HG02981 (cell line): Measurements from ENCODE around the gene LGALS9.
A peak's percentile ranks its signal among the peaks of the same experiment; 100 is the strongest.
"Not testable (repeated sequence)": the region's sequence is repeated elsewhere in the genome, so short reads cannot be mapped to it uniquely, and the experiment has no call there.

Experiments
- ATAC-seq: cut with Tn5 transposase; IDR thresholded peaks from one replicate; pipeline ENCODE4 v1.9.1; 2021; ENCODE audit warnings: mild to moderate bottlenecking, moderate library complexity; ENCODE audit not compliant: unreplicated experiment

Gene LGALS9

DNA sequence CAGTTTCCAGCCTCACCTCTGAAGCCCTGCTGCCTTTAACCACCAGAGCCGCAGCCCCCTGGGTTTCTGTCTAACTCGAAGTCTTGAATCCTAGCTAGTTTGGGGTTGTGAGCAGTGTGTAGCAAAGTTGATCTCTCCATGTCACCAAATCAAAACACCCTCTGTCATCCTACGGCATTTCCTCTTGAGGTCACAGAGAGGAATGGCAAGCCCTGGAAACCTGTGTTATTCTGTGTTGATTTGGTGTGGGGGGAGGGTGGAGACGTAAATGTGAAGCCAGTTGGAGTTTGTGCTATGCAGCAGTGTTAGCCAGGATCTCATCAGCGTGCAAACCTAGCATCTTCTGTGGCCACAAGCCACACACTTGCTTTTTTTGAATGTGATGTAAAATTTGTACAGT lies 5.1 kb upstream of the LGALS9 start:
- ATAC-seq, result no peak

DNA sequence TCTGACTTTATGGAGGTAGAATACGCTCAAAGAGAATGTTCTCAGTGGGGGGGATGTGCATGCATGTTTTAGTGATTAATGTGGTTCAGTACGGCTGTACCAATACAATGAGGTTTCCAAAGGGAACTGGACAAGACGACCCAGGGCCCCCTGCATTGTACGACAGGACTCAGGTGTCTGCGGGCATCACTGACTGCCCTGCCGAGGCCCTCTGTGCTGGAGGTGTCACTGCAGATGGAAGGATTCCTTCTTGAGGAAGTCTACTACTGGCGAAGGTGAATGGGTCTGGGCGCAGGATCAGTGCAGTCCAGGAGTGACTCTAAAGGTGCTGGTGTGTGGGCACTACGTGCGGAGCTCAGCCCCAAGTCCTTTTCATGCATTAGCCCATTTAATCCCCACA lies 3.5 kb upstream of the LGALS9 start:
- no peak for ATAC-seq

DNA sequence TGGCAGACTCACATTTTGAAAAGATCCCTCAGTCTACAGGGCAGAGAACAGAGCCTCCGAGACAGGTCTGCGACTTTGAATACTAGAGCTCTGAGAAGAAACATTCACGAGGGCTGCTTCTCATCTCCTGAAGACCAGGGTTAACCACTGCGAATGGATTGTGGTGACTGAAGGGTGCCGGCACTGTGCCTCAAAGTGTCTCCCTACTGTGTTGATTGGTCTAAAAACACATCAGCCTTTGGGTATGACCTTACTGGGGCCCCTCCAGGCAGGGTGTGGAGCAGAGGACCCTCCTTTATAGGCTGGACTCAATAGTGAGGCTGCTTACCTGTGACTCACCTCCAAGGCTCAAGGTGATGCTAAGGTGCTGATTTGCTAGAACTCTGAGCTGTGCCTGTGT lies 2.6 kb upstream of the LGALS9 start:
- ATAC-seq, result no peak

DNA sequence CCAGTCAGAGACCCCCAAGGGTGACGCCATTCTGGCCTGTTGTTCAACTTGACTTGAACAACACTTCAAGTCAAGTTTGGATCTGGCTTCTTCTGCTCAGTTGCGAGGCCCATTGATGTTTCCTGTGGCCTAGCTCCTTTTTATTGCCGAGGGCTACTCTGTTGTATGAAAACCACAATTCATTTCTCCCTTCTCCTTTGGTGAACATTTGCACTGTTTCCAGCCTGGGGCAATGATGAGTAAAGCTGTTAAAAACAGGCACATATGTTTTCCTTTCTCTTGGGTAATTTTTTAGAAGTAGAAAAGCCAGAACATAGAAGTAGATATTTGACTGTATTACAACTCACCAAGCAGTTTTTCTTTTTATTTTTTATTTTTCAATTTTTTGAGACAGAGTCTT lies 1.7 kb upstream of the LGALS9 start:
- not testable (repeated sequence) for ATAC-seq

DNA sequence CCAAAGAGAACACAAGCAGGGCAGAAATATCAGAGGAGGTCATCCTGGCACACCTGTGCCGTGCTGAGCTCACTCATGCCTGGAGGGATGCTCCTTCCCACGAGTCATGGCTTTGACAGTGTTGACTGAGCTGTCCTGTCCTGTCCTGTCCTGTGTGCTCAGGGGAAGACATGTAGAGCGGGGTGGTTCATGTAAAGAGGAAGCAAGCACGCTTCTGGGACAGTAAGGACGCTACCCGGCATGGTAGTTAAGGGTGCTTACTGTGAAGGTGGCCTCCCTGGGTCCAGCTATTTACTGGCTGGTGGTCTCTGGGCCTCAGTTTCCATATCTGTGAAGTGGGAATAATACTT lies 398 bp downstream of the LGALS9 start:
- ATAC-seq, result peak; percentile 30

DNA sequence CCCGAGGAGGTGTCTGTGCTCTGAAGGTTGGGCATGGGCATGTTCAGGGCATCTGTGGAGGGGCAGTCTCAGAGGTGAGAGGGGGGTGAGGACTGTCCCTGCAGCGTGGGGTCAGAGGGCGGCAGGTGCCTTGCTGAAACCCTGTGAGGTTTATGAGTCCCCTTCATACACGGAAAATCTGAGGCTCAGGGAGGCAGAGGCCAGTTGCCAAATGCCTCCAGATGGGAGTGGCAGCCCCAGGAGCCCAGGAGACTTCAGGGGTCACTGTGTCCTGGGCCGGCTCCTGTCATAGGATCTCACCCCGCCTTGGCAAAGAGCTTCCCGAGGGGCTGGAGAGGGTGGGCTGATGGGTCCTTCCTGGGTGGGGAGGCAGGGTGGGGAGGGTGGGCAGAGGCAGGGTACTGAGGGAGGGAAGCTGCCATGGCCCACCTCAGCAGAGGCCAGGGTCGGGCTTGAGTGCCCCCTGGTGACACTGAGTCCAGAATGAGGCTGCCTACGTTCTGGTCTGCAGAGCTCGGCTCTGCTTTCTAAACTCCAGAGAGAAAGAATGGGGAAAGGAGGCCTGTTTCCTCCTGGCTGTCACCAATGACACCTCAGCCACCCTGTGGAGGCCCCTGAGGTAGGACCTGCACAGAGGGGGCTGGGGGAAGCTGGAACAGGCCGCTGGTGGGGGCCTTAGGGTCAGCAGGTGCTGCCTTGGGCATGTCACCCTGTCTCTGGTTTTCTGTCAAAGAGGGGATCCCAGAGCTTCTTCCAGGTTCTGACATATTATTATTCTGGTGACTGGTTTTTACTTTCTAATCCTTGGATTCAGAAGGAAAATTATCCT lies 1.1 kb downstream of the LGALS9 start:
- ATAC-seq, result peak; percentile 1

DNA sequence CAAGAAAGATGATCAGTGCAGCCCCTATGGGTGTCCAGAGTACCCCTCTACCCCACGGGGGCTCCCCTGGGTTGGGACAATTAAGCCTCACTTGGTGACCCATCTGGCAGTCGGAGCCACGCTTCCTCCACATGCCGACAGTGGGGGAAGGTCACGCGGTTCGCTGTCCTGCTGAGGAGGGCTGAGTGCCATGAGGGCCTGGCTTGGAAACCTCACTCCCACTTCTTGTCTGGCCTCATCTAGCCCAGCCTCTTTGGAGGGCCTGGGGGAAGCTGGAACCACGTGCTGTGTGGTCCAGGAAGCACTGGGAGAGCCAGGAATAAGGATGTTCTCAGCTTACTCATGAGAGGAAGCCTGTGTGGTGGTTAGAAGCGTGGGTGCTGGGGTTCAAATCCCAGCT lies 1.8 kb downstream of the LGALS9 start:
- not testable (repeated sequence) for ATAC-seq

DNA sequence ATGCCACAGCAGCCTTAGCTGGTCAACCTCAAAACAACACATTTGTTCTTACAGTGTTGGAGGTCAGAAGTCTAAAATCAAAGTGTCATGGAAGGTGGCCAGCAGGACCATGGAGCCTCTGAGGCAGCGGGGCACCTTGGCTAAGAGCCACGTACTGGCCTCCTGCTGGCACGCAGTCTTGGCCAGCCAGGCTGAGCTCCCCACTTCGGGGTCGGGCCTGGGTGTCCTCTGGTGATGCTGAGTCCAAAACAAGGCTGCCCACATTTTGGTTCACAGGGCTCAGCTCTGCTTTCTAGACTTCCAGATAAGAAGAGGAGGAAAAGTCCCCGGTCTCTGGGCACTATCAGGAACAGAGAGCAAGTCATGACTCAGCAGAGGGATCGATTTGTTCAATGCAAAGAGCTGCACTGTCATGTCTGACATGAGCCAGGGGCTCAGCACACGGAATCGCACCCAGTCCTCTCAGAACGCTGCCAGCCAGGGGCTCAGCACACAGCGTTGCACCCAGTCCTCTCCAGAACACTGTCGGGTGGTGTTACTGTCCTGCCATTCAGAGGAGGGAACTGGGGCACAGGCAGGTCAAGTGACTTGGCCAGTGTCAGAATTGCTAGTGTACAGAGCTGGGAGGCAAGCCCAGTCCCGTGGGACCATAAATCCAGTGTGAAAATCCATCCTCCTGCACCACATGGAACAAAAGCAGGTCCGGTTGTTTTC lies 2.5 kb downstream of the LGALS9 start:
- no peak for ATAC-seq

DNA sequence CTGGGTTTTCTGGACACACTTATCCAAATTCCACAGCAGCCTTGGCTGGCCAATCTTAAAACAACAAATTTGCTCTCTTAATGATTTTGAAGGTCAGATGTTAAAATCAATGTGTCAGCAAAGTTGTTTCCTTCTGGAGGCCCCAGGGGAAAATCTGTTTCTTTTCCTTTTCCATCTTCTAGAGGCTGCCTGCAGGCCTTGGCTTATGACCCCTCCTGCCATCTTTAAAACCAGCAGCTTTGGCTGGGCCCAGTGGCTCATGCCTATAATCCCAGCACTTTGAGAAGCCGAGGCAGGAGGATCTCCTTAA lies 3.0 kb downstream of the LGALS9 start:
- ATAC-seq, result no peak

DNA sequence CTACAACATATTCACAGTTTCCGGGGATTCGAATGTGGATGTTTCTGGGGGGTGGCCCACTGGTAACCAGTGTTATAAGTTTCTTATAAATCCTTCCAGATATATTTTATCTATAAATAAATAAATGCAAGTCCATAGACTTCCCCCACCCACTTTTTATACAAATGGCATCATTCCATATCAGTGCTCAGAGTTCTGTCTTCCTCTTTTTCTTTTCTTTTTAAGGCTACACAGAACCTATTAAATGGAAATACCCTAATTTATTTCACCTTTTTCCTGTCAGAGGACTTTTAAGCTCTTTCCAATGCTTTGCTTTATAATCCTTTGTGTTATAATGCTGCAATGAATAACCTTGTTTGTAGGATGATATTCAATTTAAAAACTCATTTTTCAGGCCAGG lies 3.8 kb downstream of the LGALS9 start:
- ATAC-seq, result no peak

DNA sequence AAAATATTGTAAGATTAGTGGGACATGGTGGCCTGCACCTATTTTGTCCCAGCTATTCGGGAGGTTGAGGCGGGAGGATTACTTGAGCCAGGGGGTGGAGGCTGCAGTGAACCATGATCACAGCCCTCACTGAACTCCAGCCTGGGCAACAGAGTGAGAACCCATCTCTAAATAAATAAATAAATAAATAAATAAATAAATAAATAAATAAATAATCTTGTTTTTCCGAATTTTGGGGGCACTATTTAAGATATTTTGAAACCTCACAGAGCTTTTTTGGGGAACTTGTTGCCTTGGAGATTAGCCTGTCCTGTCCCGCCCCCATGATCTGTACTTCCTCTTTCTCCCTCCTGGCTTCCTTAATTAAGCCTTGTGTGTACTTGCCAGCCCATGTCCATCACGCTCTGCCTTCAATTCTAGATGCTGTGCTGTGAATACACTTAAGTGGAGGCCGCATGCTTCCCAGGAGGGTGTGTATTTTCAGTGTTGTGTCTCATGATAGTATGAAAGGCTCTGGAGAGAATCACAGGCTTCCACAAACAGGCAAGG lies 4.4 kb downstream of the LGALS9 start:
- ATAC-seq, result no peak

DNA sequence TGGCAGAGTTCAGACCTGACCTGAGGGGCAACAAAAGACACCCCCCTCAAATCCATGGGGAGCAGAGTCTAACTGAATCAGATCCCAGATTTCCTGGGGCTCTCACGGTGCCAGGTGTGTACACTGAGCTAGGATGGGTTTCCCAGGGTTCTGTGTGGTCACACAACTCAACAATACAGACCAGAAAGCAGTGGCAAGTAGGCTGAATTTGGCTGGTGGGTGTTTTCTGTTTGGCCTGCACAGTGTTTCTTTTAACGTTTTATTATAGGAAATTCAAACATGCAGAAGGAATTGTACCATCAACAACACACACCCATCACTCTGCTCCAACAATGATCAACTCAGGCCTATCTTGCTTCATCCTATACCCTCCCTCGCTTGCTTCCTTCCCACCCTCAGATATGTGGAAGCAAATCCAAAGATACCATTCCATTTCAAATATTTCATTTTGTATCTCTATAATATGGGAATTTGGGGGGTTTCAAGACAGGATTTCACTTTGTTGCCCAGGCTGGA lies 5.1 kb downstream of the LGALS9 start:
- ATAC-seq, result not testable (repeated sequence)

DNA sequence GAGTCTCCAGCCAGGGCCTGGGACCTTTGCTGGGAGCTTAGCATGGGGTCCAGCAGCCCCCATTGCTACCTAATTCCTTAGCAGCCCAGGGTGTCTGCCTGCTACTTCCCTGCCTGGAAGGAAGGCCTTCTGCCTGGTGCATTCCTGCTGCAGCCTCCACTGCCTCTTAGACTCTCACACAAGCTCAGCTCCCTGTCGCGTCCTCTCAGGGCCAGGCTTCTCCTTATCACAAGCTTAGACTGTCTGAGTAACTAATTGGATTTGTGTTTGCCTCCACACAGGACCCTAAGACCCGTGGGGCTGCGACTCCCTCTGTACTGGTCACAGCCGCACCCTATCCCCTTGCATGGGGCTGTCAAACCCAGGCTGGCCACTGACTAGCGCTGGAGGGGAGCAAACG lies 6.8 kb downstream of the LGALS9 start:
- not testable (repeated sequence) for ATAC-seq

DNA sequence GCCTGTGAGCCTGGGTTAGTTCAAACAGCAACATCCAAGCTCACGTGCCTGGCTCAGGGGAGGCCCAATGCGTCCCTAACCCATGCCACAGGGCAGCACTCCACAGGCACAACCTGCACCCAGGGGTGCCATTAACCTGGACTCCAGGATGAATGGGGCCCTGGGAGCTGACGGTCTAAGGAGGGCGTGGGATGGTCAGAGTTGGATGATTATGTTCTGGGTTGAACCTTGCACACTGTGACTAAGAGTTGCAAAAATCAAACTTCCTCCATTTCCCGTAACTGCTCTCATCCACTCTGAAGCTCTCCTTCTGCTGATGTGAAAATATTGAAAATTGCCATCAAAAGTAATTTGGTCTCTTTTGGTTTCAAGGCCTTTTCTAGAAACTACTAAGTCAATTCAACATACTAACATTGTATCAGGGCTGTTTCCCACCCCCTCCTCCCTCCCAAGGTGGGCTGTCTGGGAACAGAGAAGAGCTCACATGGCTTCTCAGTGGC lies 7.5 kb downstream of the LGALS9 start:
- ATAC-seq, result not testable (repeated sequence)

DNA sequence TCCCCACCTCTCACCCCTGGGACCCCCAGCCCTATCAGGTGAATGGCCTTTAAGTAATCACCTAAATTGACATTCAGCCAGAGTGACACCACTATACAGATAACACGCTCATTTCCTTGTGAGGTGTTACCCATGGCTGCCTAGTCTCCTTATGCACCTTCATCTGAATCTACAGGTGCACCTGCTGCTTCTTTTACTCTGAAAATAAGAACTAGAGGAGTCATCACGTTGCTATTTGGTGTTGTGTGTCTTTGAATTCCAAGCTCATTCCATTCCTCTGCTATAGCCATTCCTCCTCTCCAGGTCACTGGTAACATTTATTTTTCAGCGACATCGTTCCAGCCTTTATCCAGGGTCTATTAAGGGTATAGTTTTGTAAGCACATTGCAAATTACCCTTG lies 9.8 kb downstream of the LGALS9 start:
- ATAC-seq, result no peak

DNA sequence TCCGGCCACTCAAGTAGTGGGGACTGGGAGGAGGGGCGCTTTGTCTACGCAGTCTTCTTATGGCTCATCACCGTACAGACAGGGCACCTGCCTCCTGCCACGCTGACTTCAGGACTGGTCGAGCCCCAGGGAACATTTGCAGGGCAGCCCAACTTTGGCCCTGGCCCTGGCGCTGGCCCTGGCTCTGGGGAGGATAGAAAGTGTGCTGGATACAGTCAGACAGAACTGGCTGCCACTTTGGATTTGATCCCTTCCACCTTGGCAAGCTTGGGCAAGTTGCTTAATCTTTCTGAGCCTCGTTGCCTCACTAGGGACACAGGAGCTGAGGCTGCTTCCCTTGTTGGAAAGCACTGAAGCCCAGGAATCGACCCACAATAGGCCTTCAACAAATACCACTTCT lies 13.6 kb downstream of the LGALS9 start:
- ATAC-seq, result no peak

DNA sequence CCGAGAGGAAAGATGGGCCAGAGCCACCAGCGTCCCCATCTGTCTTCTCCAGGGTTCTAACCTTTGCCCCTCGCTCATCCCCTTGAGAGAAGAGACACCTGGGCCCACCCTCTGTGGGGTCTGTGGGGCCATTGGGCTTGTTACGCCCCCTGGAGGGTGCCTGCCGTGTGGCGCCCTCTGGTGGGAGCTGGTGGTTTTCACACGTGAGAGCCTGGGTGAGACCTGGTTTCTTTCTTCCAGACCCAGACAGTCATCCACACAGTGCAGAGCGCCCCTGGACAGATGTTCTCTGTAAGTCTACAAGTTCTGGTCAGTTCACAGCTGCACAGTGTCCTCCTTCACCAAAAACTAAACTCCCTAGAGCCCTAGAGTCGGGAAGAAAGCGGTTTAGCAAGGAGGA lies 14.6 kb downstream of the LGALS9 start:
- not testable (repeated sequence) for ATAC-seq

DNA sequence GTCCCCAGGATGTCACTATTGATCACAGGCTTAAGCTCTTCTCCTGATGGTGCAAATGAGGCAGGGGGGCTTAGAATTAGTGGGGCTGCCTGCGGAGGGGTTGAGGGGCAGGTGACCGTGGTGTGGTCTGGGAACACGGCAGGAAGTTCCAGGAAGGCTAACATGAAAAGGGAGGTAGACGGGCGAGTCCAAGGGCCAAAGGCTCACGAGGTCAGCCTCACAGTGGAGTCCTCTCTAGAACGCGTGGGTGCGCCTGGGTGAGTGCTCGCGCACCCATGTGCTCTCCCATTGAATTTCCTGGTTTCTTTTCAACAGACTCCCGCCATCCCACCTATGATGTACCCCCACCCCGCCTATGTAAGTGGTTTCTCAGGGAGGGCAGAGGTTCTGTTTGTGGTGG lies 15.2 kb downstream of the LGALS9 start:
- no peak for ATAC-seq

DNA sequence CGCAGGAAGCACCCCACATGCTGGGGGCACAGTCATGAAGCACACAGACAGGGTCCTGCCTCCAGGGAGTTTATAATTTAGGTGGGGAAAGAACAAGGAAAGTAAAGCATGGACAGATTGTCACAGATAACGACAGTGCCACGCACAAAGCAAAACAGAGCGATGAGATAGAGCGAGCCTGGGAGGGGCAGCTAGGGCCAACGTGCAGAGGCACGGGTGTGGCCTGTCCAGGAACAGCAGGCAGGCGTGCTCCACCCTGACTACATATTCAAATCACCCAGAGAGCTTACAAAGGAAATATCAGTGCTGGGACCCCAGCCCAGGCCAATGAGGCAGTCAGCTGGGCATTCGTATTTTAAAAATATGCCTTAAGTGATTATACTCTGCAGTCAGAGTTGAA lies 16.8 kb downstream of the LGALS9 start:
- ATAC-seq, result no peak

DNA sequence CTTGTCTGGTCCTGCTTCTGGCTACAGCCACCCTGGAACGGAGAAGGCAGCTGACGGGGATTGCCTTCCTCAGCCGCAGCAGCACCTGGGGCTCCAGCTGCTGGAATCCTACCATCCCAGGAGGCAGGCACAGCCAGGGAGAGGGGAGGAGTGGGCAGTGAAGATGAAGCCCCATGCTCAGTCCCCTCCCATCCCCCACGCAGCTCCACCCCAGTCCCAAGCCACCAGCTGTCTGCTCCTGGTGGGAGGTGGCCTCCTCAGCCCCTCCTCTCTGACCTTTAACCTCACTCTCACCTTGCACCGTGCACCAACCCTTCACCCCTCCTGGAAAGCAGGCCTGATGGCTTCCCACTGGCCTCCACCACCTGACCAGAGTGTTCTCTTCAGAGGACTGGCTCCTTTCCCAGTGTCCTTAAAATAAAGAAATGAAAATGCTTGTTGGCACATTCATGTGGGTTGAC lies 18.2 kb downstream of the LGALS9 start:
- not testable (repeated sequence) for ATAC-seq

DNA sequence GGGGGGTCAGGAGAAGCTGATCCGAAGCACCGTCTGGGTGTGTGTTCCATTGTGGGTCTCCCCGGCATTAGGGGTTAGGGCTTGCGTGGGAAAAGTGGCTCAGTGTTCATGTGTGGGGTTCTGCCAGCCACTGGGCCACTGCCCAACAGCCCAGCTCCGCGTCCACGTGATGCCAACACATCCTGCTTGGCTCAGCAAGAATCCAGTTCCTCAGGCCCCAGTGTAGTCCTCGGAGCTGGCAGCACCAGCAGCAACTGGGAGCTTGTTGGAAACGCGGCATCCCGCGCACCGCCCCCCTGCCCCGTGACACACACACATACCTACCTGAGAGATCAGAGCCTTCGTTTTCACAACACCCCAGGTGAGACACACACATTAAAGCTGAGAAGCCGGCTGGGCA lies 18.9 kb downstream of the LGALS9 start:
- no peak for ATAC-seq

DNA sequence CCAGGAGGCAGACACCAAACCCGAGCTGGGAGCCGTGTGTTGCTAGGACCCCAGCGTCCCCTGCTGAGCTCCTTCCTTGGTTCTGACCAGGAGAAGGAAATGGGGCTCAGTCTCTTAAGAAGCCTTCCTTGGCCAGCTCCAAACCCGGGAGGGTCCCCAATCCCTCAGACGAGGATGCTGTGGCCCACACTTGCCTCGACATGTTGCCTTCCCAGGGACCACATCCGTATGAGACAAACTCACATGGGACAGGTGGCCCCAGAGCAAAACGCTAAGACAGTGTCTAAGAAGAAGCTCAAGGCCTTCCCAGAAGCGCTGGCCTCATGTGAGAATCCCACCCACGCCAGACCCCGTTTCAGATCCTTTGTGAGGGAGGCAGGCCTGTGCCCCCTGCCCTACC lies 19.8 kb downstream of the LGALS9 start:
- ATAC-seq, result no peak
